DOHH2 (cell line): ENCODE measurements around the gene PIP4K2A.

Experiments used
- H3F3A ChIP-seq: fragments of 200-600 bp; sonication (generic), shearing (Covaris generic); 2 replicates; pipeline ENCODE4 v1.6.0; 2016; ENCODE audit warnings: antibody characterized with exemption, mild to moderate bottlenecking; ENCODE audit not compliant: control insufficient read depth, insufficient read depth
- H3K27ac ChIP-seq: fragments of 200-600 bp; sonication (generic); 2 replicates; pipeline ENCODE4 v1.5.1; 2014; ENCODE audit warnings: low read depth, mild to moderate bottlenecking, low read length, moderate library complexity
- H3K27me3 ChIP-seq: fragments of 200-600 bp; sonication (generic); 2 replicates; pipeline ENCODE4 v1.6.1; 2014; ENCODE audit warnings: mild to moderate bottlenecking, low read length, mixed read lengths; ENCODE audit not compliant: control insufficient read depth
- H3K36me3 ChIP-seq: fragments of 200-600 bp; sonication (generic); 2 replicates; pipeline ENCODE4 v1.6.1; 2014; ENCODE audit warnings: mild to moderate bottlenecking, low read length, moderate library complexity, mixed read lengths; ENCODE audit not compliant: control insufficient read depth
- H3K4me1 ChIP-seq: fragments of 200-600 bp; sonication (generic); 2 replicates; pipeline ENCODE4 v1.6.1; 2014; ENCODE audit warnings: mild to moderate bottlenecking, low read length, mixed read lengths; ENCODE audit not compliant: control insufficient read depth
- H3K4me2 ChIP-seq: fragments of 200-600 bp; sonication (generic); 2 replicates; pipeline ENCODE4 v1.6.0; 2014; ENCODE audit warnings: mild to moderate bottlenecking, low read length, moderate library complexity
- H3K4me3 ChIP-seq: fragments of 200-600 bp; sonication (generic); 2 replicates; pipeline ENCODE4 v1.5.1; 2014; ENCODE audit warnings: mild to moderate bottlenecking, low read length, mixed read lengths
- H3K79me2 ChIP-seq: fragments of 200-600 bp; sonication (generic); 2 replicates; pipeline ENCODE4 v1.6.1; 2014; ENCODE audit warnings: mild to moderate bottlenecking, low read length, mixed read lengths; ENCODE audit not compliant: control insufficient read depth
- H3K9me2 ChIP-seq: fragments of 200-600 bp; sonication (generic); replicated peaks from 2 replicates; pipeline ENCODE4 v1.6.1; 2014; ENCODE audit warnings: mild to moderate bottlenecking, low read length, mixed read lengths; ENCODE audit not compliant: control insufficient read depth
- H3K9me3 ChIP-seq: fragments of 200-600 bp; sonication (generic); 2 replicates; pipeline ENCODE4 v1.6.1; 2014; ENCODE audit warnings: antibody characterized with exemption, low read length, mixed read lengths; ENCODE audit not compliant: control insufficient read depth, insufficient read depth
- H4K20me1 ChIP-seq: fragments of 200-600 bp; sonication (generic); 2 replicates; pipeline ENCODE4 v1.6.0; 2014; ENCODE audit warnings: low read depth, mild to moderate bottlenecking, antibody characterized with exemption, low read length, moderate library complexity; ENCODE audit not compliant: control insufficient read depth, insufficient read depth
- EZH2phosphoT487 ChIP-seq: fragments of 200-600 bp; sonication (generic); IDR thresholded peaks from 2 replicates; pipeline ENCODE4 v1.6.1; 2017; ENCODE audit warnings: borderline replicate concordance, mild to moderate bottlenecking, antibody characterized with exemption, low read length, moderate library complexity, mixed read lengths
- TF ChIP-seq, protein P1 (sequence below): fragments of 200-600 bp; sonication (generic); IDR thresholded peaks from one replicate; pipeline ENCODE4 v1.5.1; 2014; ENCODE audit warnings: antibody characterized with exemption, mild to moderate bottlenecking, low read depth, low read length; ENCODE audit not compliant: poor library complexity, severe bottlenecking

PIP4K2A gene

GRCh38 chr10:22647244-22647643, 67.1 kb downstream of the PIP4K2A start:
- H3K4me2 ChIP-seq = no peak overlapping the region

DNA sequence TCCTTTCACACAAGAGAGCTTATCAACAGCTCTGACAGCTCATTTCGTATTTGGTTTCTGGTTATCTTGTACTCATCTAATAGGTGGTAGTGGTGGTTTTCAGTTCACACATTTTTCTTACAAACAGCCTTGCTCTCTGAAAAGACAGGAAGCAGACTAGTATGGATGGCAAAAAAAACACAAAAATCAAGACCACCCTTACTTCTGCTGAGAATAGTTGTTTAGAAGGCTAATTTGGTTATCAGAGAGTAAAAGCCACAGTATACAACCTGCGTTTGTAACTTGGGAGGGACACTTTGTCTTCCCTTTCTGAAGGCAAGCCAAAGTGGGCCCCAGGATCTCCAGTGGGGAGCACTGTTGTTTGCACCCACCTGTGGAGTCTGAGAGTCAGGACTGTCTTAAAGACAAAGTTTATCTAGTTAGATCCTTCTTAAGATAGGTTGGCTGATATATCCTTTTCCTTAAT, 68.0 kb downstream of the PIP4K2A start:
- no peak overlapping the region for H3K27ac ChIP-seq
- no peak overlapping the region for H3K4me2 ChIP-seq
- no peak for TF ChIP-seq EZH2phosphoT487
- TF ChIP-seq, protein P1, sequence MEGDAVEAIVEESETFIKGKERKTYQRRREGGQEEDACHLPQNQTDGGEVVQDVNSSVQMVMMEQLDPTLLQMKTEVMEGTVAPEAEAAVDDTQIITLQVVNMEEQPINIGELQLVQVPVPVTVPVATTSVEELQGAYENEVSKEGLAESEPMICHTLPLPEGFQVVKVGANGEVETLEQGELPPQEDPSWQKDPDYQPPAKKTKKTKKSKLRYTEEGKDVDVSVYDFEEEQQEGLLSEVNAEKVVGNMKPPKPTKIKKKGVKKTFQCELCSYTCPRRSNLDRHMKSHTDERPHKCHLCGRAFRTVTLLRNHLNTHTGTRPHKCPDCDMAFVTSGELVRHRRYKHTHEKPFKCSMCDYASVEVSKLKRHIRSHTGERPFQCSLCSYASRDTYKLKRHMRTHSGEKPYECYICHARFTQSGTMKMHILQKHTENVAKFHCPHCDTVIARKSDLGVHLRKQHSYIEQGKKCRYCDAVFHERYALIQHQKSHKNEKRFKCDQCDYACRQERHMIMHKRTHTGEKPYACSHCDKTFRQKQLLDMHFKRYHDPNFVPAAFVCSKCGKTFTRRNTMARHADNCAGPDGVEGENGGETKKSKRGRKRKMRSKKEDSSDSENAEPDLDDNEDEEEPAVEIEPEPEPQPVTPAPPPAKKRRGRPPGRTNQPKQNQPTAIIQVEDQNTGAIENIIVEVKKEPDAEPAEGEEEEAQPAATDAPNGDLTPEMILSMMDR = no peak
- no peaks in the 10 kb centered on the region for H3K9me3 ChIP-seq
- H3K79me2 ChIP-seq = peaks cover 84% of the 10 kb centered on the region
- H3K27me3 ChIP-seq = no peaks in the 10 kb centered on the region
- peaks cover 2% of the 10 kb centered on the region; the same call in 1 of the 2 replicates for H4K20me1 ChIP-seq
- no peak overlapping the region for H3K4me3 ChIP-seq
- peaks cover 28% of the 10 kb centered on the region for H3K4me1 ChIP-seq
- no peaks in the 10 kb centered on the region for H3K9me2 ChIP-seq
- H3K36me3 ChIP-seq = no peaks in the 10 kb centered on the region; the same call in 1 of the 2 replicates
- no peaks in the 10 kb centered on the region for H3F3A ChIP-seq

More at GRCh38 chr10:22647244-22647643, 67.1 kb downstream of the PIP4K2A start:
- Histone ChIP-seq H3K79me2 (peaks cover 78% of the 10 kb centered on the region), H3F3A (no peaks in the 10 kb centered on the region), H3K27me3 (no peaks in the 10 kb centered on the region), H3K4me3 (no peak overlapping the region), H3K9me3 (no peaks in the 10 kb centered on the region), H3K27ac (no peak overlapping the region), H4K20me1 (peaks cover 4% of the 10 kb centered on the region; the same call in 1 of the 2 replicates), H3K36me3 (no peaks in the 10 kb centered on the region; the same call in 1 of the 2 replicates), H3K9me2 (no peaks in the 10 kb centered on the region), H3K4me1 (peaks cover 36% of the 10 kb centered on the region)
- no peak for TF ChIP-seq EZH2phosphoT487
- TF ChIP-seq, protein P1 = no peak

- no peak overlapping the region for H3K27ac ChIP-seq
- H3K27me3 ChIP-seq = no peaks in the 10 kb centered on the region
- H3F3A ChIP-seq = no peaks in the 10 kb centered on the region
- no peak overlapping the region for H3K4me2 ChIP-seq
- no peaks in the 10 kb centered on the region for H3K9me3 ChIP-seq
- H3K4me1 ChIP-seq = peaks cover 22% of the 10 kb centered on the region
- H3K36me3 ChIP-seq = no peaks in the 10 kb centered on the region; the same call in 1 of the 2 replicates
- no peak overlapping the region for H3K4me3 ChIP-seq
- peaks cover 80% of the 10 kb centered on the region for H3K79me2 ChIP-seq
- no peaks in the 10 kb centered on the region; the same call in 1 of the 2 replicates for H4K20me1 ChIP-seq
- H3K9me2 ChIP-seq = no peaks in the 10 kb centered on the region
- no peak for TF ChIP-seq EZH2phosphoT487
- TF ChIP-seq, protein P1 = no peak
Measured at GRCh38 chr10:22644222-22644621, 70.2 kb downstream of the PIP4K2A start.
